Neural progenitor cell (in vitro differentiated cells): Measurements from ENCODE around the gene MYBL2. TPM values are rescaled to one million over a fixed set of nuclear protein-coding genes. Genes with fewer than 3 reads are reported as not detected.

Source experiments
- DNase-seq: peaks from one replicate; pipeline ENCODE4 v3.0.0-alpha.2; 2016; ENCODE audit warnings: low spot score
- H2AFZ ChIP-seq: fragments of 200-600 bp; sonication (generic); replicated peaks from 2 replicates; pipeline ENCODE4 v1.6.1; 2016; ENCODE audit warnings: antibody characterized with exemption
- H3F3A ChIP-seq: fragments of 200-600 bp; sonication (generic); 2 replicates; pipeline ENCODE4 v1.6.1; 2016; ENCODE audit warnings: antibody characterized with exemption, low read depth
- H3K27ac ChIP-seq: fragments of 200-600 bp; sonication (generic); 2 replicates; pipeline ENCODE4 v1.5.1; 2016; ENCODE audit warnings: mild to moderate bottlenecking
- H3K27me3 ChIP-seq: fragments of 200-600 bp; sonication (generic); 2 replicates; pipeline ENCODE4 v1.6.1; 2016; ENCODE audit warnings: mild to moderate bottlenecking, moderate library complexity
- H3K36me3 ChIP-seq: fragments of 200-600 bp; sonication (generic); 2 replicates; pipeline ENCODE4 v1.5.1; 2016
- H3K4me1 ChIP-seq: fragments of 200-600 bp; sonication (generic); 2 replicates; pipeline ENCODE4 v1.6.1; 2016; ENCODE audit warnings: mixed run types
- H3K4me2 ChIP-seq: fragments of 200-600 bp; sonication (generic); 2 replicates; pipeline ENCODE4 v1.6.1; 2016
- H3K4me3 ChIP-seq: fragments of 200-600 bp; sonication (generic); 2 replicates; pipeline ENCODE4 v1.5.1; 2016
- H3K79me2 ChIP-seq: fragments of 200-600 bp; sonication (generic); 2 replicates; pipeline ENCODE4 v1.6.1; 2016; ENCODE audit warnings: low read depth
- H3K9ac ChIP-seq: fragments of 200-600 bp; sonication (generic); 2 replicates; pipeline ENCODE4 v1.6.1; 2016
- H3K9me3 ChIP-seq: fragments of 200-600 bp; sonication (generic); 2 replicates; pipeline ENCODE4 v1.5.1; 2016; ENCODE audit warnings: low read depth
- H4K20me1 ChIP-seq: fragments of 200-600 bp; sonication (generic); 2 replicates; pipeline ENCODE4 v1.6.1; 2016; ENCODE audit warnings: low read depth
- H3K27ac Mint-ChIP-seq: 3 replicates; pipeline ENCODE4 v1.8.0; 2021; ENCODE audit warnings: mixed read lengths
- H3K27me3 Mint-ChIP-seq: 2 replicates; pipeline ENCODE4 v1.8.0; 2022; ENCODE audit warnings: low read depth, mild to moderate bottlenecking, inconsistent platforms, moderate library complexity, mixed read lengths; ENCODE audit not compliant: insufficient read depth
- H3K36me3 Mint-ChIP-seq: 3 replicates; pipeline ENCODE4 v1.8.0; 2021; ENCODE audit warnings: mixed read lengths
- H3K4me1 Mint-ChIP-seq: 3 replicates; pipeline ENCODE4 v1.8.0; 2021; ENCODE audit warnings: mixed read lengths
- H3K4me3 Mint-ChIP-seq: 3 replicates; pipeline ENCODE4 v1.8.0; 2021; ENCODE audit warnings: mild to moderate bottlenecking, moderate library complexity, mixed read lengths
- H3K9me3 Mint-ChIP-seq: 3 replicates; pipeline ENCODE4 v1.8.0; 2020; ENCODE audit warnings: mixed read lengths
- CTCF ChIP-seq: fragments of 200-600 bp; sonication (generic); IDR thresholded peaks from 2 replicates; pipeline ENCODE4 v1.5.1; 2017; ENCODE audit warnings: antibody characterized with exemption, mild to moderate bottlenecking
- EZH2 ChIP-seq: fragments of 200-600 bp; sonication (generic); IDR thresholded peaks from 2 replicates; pipeline ENCODE4 v1.6.1; 2017; ENCODE audit warnings: antibody characterized with exemption, mild to moderate bottlenecking, moderate library complexity
- EZH2phosphoT487 ChIP-seq: fragments of 200-600 bp; sonication (generic); IDR thresholded peaks from 2 replicates; pipeline ENCODE4 v1.6.1; 2017; ENCODE audit warnings: antibody characterized with exemption
- total RNA-seq: library from RNA; depleted of rRNA; stranded (reverse); fragments of >200 nt; gene quantifications from 2 replicates; pipeline ENCODE4 v1.2.3, GENCODE V29; 2015; ENCODE audit warnings: low replicate concordance

The MYBL2 gene
- total RNA-seq, 1 donor from 2014 or later, result 28.8 TPM

GRCh38 chr20:43727980-43728590 is 61.2 kb downstream of the MYBL2 start:
- Histone ChIP-seq H3K4me3 (no peak overlapping the region), H3F3A (peaks cover 3% of the 10 kb centered on the region), H3K27ac (no peak overlapping the region), H3K27me3 (no peaks in the 10 kb centered on the region), H4K20me1 (no peaks in the 10 kb centered on the region), H3K9me3 (no peaks in the 10 kb centered on the region), H3K4me2 (no peak overlapping the region), H3K36me3 (no peaks in the 10 kb centered on the region), H3K4me1 (peaks cover 11% of the 10 kb centered on the region), H3K9ac (no peak overlapping the region), H2AFZ (no peak overlapping the region), H3K79me2 (no peaks in the 10 kb centered on the region)
- Mint-ChIP-seq H3K36me3 (no peaks in the 10 kb centered on the region), H3K4me1 (peaks cover 8% of the 10 kb centered on the region), H3K27ac (no peak overlapping the region), H3K4me3 (no peak overlapping the region), H3K27me3 (peaks cover under 1% of the 10 kb centered on the region), H3K9me3 (no peaks in the 10 kb centered on the region)
- no peak for DNase-seq
- TF ChIP-seq EZH2phosphoT487, result no peak
- no peak for TF ChIP-seq CTCF
- no peak for TF ChIP-seq EZH2

GRCh38 chr20:43728686-43729255 is 61.9 kb downstream of the MYBL2 start:
- no peaks in the 10 kb centered on the region for H4K20me1 ChIP-seq
- no peak overlapping the region for H3K4me3 ChIP-seq
- H3K27ac ChIP-seq, result no peak overlapping the region
- no peak for DNase-seq
- Mint-ChIP-seq H3K27ac (no peak overlapping the region), H3K4me3 (no peak overlapping the region), H3K27me3 (peaks cover 4% of the 10 kb centered on the region), H3K36me3 (no peaks in the 10 kb centered on the region), H3K9me3 (no peaks in the 10 kb centered on the region), H3K4me1 (peaks cover 10% of the 10 kb centered on the region)
- H3K79me2 ChIP-seq, result no peaks in the 10 kb centered on the region
- H3K9me3 ChIP-seq, result no peaks in the 10 kb centered on the region
- no peak overlapping the region for H2AFZ ChIP-seq
- H3F3A ChIP-seq, result peaks cover 8% of the 10 kb centered on the region
- H3K9ac ChIP-seq, result no peak overlapping the region
- peaks cover 16% of the 10 kb centered on the region for H3K4me1 ChIP-seq
- H3K27me3 ChIP-seq, result no peaks in the 10 kb centered on the region
- no peak overlapping the region for H3K4me2 ChIP-seq
- H3K36me3 ChIP-seq, result no peaks in the 10 kb centered on the region
- TF ChIP-seq EZH2phosphoT487 (no peak), CTCF (no peak), EZH2 (no peak)

- peaks cover 5% of the 10 kb centered on the region for H3K27me3 Mint-ChIP-seq
- no peaks in the 10 kb centered on the region for H3K79me2 ChIP-seq
- H3K27me3 ChIP-seq, result no peaks in the 10 kb centered on the region
- DNase-seq, result no peak
- TF ChIP-seq EZH2 (no peak), EZH2phosphoT487 (no peak), CTCF (no peak)
- H3K36me3 Mint-ChIP-seq, result no peaks in the 10 kb centered on the region
- H3K4me3 Mint-ChIP-seq, result no peak overlapping the region
- H3K4me3 ChIP-seq, result no peak overlapping the region
- peaks cover 8% of the 10 kb centered on the region for H3F3A ChIP-seq
- H2AFZ ChIP-seq, result no peak overlapping the region
- no peaks in the 10 kb centered on the region for H3K36me3 ChIP-seq
- H3K27ac Mint-ChIP-seq, result no peak overlapping the region
- H4K20me1 ChIP-seq, result no peaks in the 10 kb centered on the region
- H3K9me3 ChIP-seq, result no peaks in the 10 kb centered on the region
- no peak overlapping the region for H3K4me2 ChIP-seq
- no peak overlapping the region for H3K9ac ChIP-seq
- H3K4me1 ChIP-seq, result peaks cover 16% of the 10 kb centered on the region
- H3K27ac ChIP-seq, result no peak overlapping the region
- peaks cover 11% of the 10 kb centered on the region for H3K4me1 Mint-ChIP-seq
- no peaks in the 10 kb centered on the region for H3K9me3 Mint-ChIP-seq
These were observed 64.6 kb downstream of the MYBL2 start for GRCh38 chr20:43731469-43731868.
